HUES64 (cell line): ENCODE measurements around the gene GET4.

Experiments
- H3K27ac ChIP-seq: 2 replicates; pipeline ENCODE4 v1.7.0; 2013; ENCODE audit warnings: low read depth, low read length, inconsistent platforms
- H3K27me3 ChIP-seq: 2 replicates; pipeline ENCODE4 v1.6.1; 2013; ENCODE audit warnings: mild to moderate bottlenecking, low read length; ENCODE audit not compliant: insufficient read depth
- H3K36me3 ChIP-seq: 2 replicates; pipeline ENCODE4 v1.6.1; 2013; ENCODE audit warnings: mild to moderate bottlenecking, low read length; ENCODE audit not compliant: insufficient read depth
- H3K4me1 ChIP-seq: 2 replicates; pipeline ENCODE4 v1.6.1; 2013; ENCODE audit warnings: mild to moderate bottlenecking, low read length, moderate library complexity; ENCODE audit not compliant: insufficient read depth
- H3K4me3 ChIP-seq: 2 replicates; pipeline ENCODE4 v1.5.1; 2013; ENCODE audit warnings: mild to moderate bottlenecking, low read length, moderate library complexity
- H3K9ac ChIP-seq: 2 replicates; pipeline ENCODE4 v1.6.1; 2013; ENCODE audit warnings: mild to moderate bottlenecking, low read depth, low read length
- H3K9me3 ChIP-seq: 2 replicates; pipeline ENCODE4 v1.6.1; 2013; ENCODE audit warnings: low read depth, low read length; ENCODE audit not compliant: insufficient read depth
- WGBS: fragments of 150-250, 120-280 bp; methylation state at CpG from one replicate; pipeline ENCODE4 v1.1.7; 2013; ENCODE audit warnings: missing lambda C conversion rate; 5-methylcytosine and 5-hydroxymethylcytosine counted together

GET4 gene

GRCh38 chr7:859359-860030 lies 16.9 kb upstream of the GET4 start:
- H3K36me3 ChIP-seq, result peaks cover 92% of the 10 kb centered on the region
- H3K4me1 ChIP-seq, result no peaks in the 10 kb centered on the region
- no peak overlapping the region for H3K4me3 ChIP-seq
- H3K9ac ChIP-seq, result no peak overlapping the region
- no peak overlapping the region for H3K27ac ChIP-seq
- no peaks in the 10 kb centered on the region for H3K9me3 ChIP-seq
- H3K27me3 ChIP-seq, result no peaks in the 10 kb centered on the region
- WGBS, result 91% methylated on average over 16 of the region's 16 CpGs

DNA sequence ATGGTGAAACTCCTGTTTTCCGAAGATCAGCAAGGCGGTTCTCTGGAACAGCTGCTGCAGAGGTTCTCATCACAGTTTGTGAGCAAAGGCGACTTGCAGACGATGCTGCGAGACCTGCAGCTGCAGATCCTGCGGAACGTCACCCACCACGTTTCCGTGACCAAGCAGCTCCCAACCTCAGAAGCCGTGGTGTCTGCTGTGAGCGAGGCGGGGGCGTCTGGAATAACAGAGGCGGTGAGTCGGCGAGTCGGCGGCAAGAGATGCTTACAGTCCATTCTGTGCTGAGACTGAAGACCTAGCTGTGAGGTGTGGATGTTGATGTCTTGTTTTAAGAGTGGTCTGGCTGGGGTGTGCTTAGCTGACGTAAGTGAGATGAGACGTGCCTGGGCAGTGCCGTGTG lies 16.2 kb upstream of the GET4 start:
- no peaks in the 10 kb centered on the region for H3K27me3 ChIP-seq
- 93% methylated on average over 21 of the region's 21 CpGs for WGBS
- no peak overlapping the region for H3K9ac ChIP-seq
- H3K27ac ChIP-seq, result no peak overlapping the region
- H3K4me3 ChIP-seq, result no peak overlapping the region
- H3K4me1 ChIP-seq, result no peaks in the 10 kb centered on the region
- peaks cover 90% of the 10 kb centered on the region for H3K36me3 ChIP-seq
- no peaks in the 10 kb centered on the region for H3K9me3 ChIP-seq

GRCh38 chr7:861222-861621 lies 15.1 kb upstream of the GET4 start:
- WGBS, result 97% methylated on average over 9 of the region's 9 CpGs
- Histone ChIP-seq H3K27ac (no peak overlapping the region), H3K36me3 (peaks cover 90% of the 10 kb centered on the region)

GRCh38 chr7:862157-862556 lies 14.2 kb upstream of the GET4 start:
- 96% methylated on average over 6 of the region's 6 CpGs for WGBS
- H3K27ac ChIP-seq, result no peak overlapping the region

More at GRCh38 chr7:861222-861621, 15.1 kb upstream of the GET4 start:
- H3K9me3 ChIP-seq, result no peaks in the 10 kb centered on the region
- H3K27me3 ChIP-seq, result no peaks in the 10 kb centered on the region
- H3K4me3 ChIP-seq, result no peak overlapping the region
- H3K4me1 ChIP-seq, result no peaks in the 10 kb centered on the region
- H3K9ac ChIP-seq, result no peak overlapping the region

DNA sequence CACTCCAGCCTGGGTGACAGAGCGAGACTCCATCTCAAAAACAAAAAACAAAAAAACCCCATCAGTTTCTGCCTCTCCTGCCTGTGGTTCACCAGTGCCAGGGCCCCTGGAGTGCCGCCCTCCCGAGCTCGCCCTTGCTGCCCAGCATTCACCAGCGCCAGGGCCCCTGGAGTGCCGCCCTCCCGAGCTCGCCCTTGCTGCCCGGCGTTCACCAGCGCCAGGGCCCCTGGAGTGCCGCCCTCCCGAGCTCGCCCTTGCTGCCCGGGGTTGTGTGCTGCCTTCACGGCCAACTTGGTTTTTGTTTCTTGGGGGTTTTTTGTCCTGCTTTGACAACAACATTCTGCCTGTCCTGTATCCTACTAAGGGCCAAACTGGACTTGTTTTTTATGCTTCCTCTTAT lies 13.2 kb upstream of the GET4 start:
- 91% methylated on average over 16 of the region's 16 CpGs for whole genome bisulfite sequencing
- no peaks in the 10 kb centered on the region for H3K9me3 ChIP-seq
- no peak overlapping the region for H3K9ac ChIP-seq

More at GRCh38 chr7:862157-862556, 14.2 kb upstream of the GET4 start:
- Histone ChIP-seq H3K9me3 (no peaks in the 10 kb centered on the region), H3K36me3 (peaks cover 87% of the 10 kb centered on the region), H3K27me3 (no peaks in the 10 kb centered on the region), H3K4me3 (no peak overlapping the region), H3K4me1 (no peaks in the 10 kb centered on the region), H3K9ac (no peak overlapping the region)

DNA sequence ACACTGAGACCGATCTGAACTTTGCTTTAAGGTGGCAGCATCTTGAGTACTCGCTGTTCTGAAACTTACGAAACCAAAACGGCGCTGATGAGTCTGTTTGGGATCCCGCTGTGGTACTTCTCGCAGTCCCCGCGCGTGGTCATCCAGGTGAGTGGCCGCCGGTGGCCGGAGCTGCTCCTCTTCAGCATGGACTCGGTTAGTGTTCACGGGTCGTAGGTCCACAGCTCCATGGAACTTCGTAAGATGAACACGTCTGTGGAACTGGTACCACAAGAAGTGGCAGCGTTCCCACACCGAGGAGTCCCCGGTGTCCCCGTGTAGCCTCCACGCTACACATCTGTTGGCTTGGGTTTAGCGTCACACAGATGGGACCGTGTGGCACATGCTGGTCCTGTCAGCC lies 10.4 kb upstream of the GET4 start:
- Histone ChIP-seq H3K27ac (no peak overlapping the region), H3K4me3 (no peak overlapping the region), H3K27me3 (no peaks in the 10 kb centered on the region), H3K9ac (no peak overlapping the region), H3K36me3 (peaks cover 83% of the 10 kb centered on the region), H3K9me3 (no peaks in the 10 kb centered on the region), H3K4me1 (no peaks in the 10 kb centered on the region)
- WGBS, result 96% methylated on average over 25 of the region's 25 CpGs

More for the DNA sequence above, 13.2 kb upstream of the GET4 start:
- Histone ChIP-seq H3K4me3 (no peak overlapping the region), H3K27ac (no peak overlapping the region), H3K27me3 (no peaks in the 10 kb centered on the region), H3K4me1 (no peaks in the 10 kb centered on the region), H3K36me3 (peaks cover 88% of the 10 kb centered on the region)

DNA sequence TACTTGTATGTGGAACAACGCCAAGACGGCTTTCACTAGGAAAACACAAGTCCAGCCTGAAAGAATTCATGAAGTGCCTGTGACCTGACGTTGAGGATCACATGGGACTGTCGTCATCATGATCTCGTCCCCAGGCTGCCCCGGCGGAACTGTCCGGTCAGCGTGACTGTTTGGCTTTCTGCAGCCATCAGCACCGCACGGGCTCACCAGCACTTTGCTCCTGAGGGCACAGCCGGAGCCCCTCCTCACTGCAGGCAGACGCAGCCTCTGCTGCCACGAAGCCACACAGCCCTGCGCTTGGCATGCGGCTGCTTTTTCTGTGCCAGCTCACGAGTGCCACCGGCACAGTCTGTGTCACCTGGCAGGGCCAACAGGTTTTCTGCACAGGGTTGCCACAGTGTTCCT lies 9.4 kb upstream of the GET4 start:
- H3K27me3 ChIP-seq, result no peaks in the 10 kb centered on the region
- no peak overlapping the region for H3K4me3 ChIP-seq
- H3K9me3 ChIP-seq, result no peaks in the 10 kb centered on the region
- H3K27ac ChIP-seq, result no peak overlapping the region
- H3K4me1 ChIP-seq, result no peaks in the 10 kb centered on the region
- peaks cover 82% of the 10 kb centered on the region for H3K36me3 ChIP-seq
- WGBS, result 95% methylated on average over 18 of the region's 18 CpGs
- no peak overlapping the region for H3K9ac ChIP-seq

DNA sequence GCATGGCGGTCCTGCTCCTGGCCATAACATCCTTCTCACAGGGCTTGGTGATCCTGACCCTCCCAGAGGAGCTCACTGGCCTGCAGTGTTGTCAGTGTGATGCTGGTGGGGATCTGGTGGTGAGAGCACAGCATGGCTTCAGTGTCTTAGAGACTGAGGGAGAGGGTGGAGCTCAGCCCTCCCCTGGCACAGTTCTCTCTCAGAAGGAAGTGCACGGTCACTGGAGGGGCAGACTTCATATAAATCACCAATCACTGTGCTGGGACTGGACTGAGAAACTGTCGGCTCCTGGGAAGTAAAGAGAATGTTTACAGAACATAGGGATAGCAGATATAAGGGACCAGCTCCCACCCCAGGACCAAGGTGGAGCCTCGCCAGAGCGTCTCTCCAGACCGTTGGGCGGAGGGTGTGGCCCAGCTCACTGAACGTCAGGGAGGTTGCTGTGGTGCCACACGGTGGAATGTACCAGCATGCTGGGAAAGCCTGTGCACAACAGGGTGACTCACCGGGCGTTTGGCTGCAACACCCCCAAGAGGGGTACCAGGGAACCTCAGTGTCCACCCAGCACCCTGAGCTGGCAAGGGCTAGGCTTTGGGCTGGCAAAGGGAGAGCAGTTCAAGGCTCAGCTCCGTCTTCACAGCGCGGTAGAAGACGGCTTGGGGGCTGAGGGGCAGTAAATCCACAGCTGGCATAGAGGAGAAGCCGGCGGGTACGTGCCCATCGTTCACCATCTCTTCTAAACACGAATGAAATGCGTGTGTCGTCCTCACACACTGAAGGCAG lies 8.8 kb upstream of the GET4 start:
- Histone ChIP-seq H3K4me1 (no peaks in the 10 kb centered on the region), H3K4me3 (no peak overlapping the region), H3K27me3 (no peaks in the 10 kb centered on the region), H3K27ac (no peak overlapping the region), H3K36me3 (peaks cover 82% of the 10 kb centered on the region), H3K9ac (no peak overlapping the region), H3K9me3 (no peaks in the 10 kb centered on the region)
- 96% methylated on average over 22 of the region's 22 CpGs for WGBS

GRCh38 chr7:868189-868486 lies 8.2 kb upstream of the GET4 start:
- Histone ChIP-seq H3K27me3 (no peaks in the 10 kb centered on the region), H3K4me1 (no peaks in the 10 kb centered on the region), H3K9me3 (no peaks in the 10 kb centered on the region), H3K9ac (no peak overlapping the region), H3K27ac (no peak overlapping the region), H3K36me3 (peaks cover 82% of the 10 kb centered on the region), H3K4me3 (no peak overlapping the region)
- 96% methylated on average over 17 of the region's 17 CpGs for WGBS

DNA sequence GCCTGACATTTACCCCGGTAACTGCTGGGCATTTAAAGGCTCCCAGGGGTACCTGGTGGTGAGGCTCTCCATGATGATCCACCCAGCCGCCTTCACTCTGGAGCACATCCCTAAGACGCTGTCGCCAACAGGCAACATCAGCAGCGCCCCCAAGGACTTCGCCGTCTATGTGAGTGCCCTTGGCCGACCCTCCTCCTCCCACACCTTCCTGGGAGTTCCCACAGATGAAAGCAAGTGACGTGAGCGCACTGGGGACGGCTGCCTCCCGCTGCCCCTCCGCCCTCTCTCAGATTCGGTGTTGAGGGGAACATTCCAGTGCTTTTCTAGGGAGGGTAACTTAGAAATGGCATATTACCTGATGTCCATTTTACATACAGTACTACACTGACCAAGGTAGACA lies 7.0 kb upstream of the GET4 start:
- H3K27me3 ChIP-seq, result no peaks in the 10 kb centered on the region
- H3K27ac ChIP-seq, result no peak overlapping the region
- 96% methylated on average over 14 of the region's 14 CpGs for whole genome bisulfite sequencing
- no peak overlapping the region for H3K4me3 ChIP-seq
- H3K9ac ChIP-seq, result no peak overlapping the region
- no peaks in the 10 kb centered on the region for H3K9me3 ChIP-seq
- H3K4me1 ChIP-seq, result peaks cover 4% of the 10 kb centered on the region
- H3K36me3 ChIP-seq, result peaks cover 82% of the 10 kb centered on the region

DNA sequence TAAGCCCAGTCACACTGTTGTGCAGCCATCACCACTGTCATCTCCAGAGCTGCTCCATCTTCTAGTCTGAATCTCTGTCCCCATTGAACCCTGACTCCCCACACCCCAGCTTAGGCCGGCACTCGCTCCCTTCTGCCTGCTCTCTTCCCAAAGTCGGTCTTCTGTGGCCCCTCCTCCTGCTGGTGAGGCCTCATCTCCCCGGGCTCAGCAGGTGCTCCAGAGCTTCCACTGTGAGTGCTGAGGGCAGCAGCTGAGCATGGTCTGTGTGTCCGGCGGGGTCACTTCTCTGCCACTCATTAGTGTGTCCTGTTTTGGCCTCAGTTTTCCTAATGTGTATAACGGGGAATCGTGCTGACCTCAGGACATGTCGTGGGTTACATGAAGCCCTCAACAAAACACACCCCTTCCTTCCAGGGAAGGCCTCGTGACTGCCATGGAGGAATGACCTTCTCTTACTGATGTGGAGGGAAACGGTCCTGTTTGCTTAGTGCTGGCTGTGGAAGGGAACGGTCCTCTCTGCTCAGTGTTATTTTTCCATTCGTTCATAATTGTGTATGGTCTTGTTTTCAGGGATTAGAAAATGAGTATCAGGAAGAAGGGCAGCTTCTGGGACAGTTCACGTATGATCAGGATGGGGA lies 4.3 kb upstream of the GET4 start:
- 91% methylated on average over 14 of the region's 14 CpGs for WGBS
- H3K4me1 ChIP-seq, result peaks cover 4% of the 10 kb centered on the region

More for the DNA sequence above, 4.3 kb upstream of the GET4 start:
- H3K4me3 ChIP-seq, result no peak overlapping the region
- H3K36me3 ChIP-seq, result peaks cover 75% of the 10 kb centered on the region
- no peaks in the 10 kb centered on the region for H3K27me3 ChIP-seq
- no peak overlapping the region for H3K27ac ChIP-seq
- H3K9ac ChIP-seq, result no peak overlapping the region
- no peaks in the 10 kb centered on the region for H3K9me3 ChIP-seq
